ENCODE results near the gene GPR35.

Gene GPR35

GRCh38 chr2:240646900-240647502, 21.7 kb downstream of the GPR35 start:
- Histone ChIP-seq H3K9me3 (ENCODE audit: control insufficient read depth, insufficient read depth, low read length) (peaks cover 6% of the 10 kb centered on the region; the same call in 1 of the 2 replicates), H3K9me2 (replicated peaks; ENCODE audit: control insufficient read depth, low read length) (no peaks in the 10 kb centered on the region), H3K27me3 (ENCODE audit: control insufficient read depth, low read length) (peaks cover 9% of the 10 kb centered on the region; the same call in 1 of the 2 replicates), H3K4me3 (ENCODE audit: low read length) (no peak overlapping the region), H3K4me2 (ENCODE audit: low read length) (no peak overlapping the region), H3K79me2 (ENCODE audit: control insufficient read depth, low read length) (no peaks in the 10 kb centered on the region), H3K27ac (ENCODE audit: low read depth, low read length) (no peak overlapping the region), H3K4me1 (ENCODE audit: control insufficient read depth, low read length) (no peaks in the 10 kb centered on the region), H3F3A (ENCODE audit: control insufficient read depth, insufficient read depth) (no peaks in the 10 kb centered on the region), H3K36me3 (ENCODE audit: control insufficient read depth, low read length) (no peaks in the 10 kb centered on the region), H4K20me1 (ENCODE audit: control insufficient read depth, insufficient read depth, low read depth, low read length) (no peaks in the 10 kb centered on the region)
- TF ChIP-seq CTCF (IDR thresholded peaks at IDR 0.05; ENCODE audit: low read depth, low read length, poor library complexity, severe bottlenecking) (no peak), EZH2phosphoT487 (IDR thresholded peaks at IDR 0.05; ENCODE audit: borderline replicate concordance, low read length) (no peak)

DNA sequence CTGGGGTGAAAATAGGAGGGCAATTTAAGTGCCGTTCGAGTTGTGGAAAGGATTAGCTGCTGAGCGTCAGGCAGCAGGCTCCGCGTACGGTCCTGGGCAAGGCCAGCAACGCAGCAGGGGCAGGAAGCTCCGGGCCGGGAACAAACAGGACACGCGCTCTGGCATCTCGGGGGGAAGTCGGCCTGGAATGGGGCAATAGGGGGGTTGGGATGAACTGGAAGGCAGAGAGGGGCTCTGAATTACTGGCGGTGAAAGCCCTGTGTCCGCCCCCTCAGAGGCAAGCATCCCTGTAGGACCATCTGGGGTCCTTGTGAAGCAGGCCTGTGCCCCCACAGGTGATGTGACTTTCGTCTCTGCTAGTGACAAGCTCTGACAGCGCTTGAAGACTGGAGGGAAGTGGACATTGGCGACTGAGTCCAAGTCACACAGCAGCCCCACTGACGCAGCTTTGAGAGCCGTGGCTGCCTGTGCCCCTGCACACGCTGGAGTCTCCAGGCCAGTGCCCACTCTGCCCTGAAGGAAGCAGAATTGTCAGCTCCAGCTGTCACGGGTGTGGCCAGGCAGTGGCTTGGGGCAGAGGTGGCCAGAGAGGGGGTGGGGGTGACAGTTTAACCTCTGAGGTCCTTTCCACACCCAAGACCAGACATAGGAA, 22.3 kb downstream of the GPR35 start:
- Histone ChIP-seq H3K27ac (ENCODE audit: low read depth, low read length) (no peak overlapping the region), H3K9me2 (replicated peaks; ENCODE audit: control insufficient read depth, low read length) (no peaks in the 10 kb centered on the region), H3K4me3 (ENCODE audit: low read length) (no peak overlapping the region), H3F3A (ENCODE audit: control insufficient read depth, insufficient read depth) (no peaks in the 10 kb centered on the region), H3K36me3 (ENCODE audit: control insufficient read depth, low read length) (no peaks in the 10 kb centered on the region), H3K4me2 (ENCODE audit: low read length) (no peak overlapping the region), H4K20me1 (ENCODE audit: control insufficient read depth, insufficient read depth, low read depth, low read length) (no peaks in the 10 kb centered on the region), H3K9me3 (ENCODE audit: control insufficient read depth, insufficient read depth, low read length) (no peaks in the 10 kb centered on the region; the same call in 1 of the 2 replicates), H3K79me2 (ENCODE audit: control insufficient read depth, low read length) (no peaks in the 10 kb centered on the region), H3K27me3 (ENCODE audit: control insufficient read depth, low read length) (peaks cover 9% of the 10 kb centered on the region; the same call in 1 of the 2 replicates), H3K4me1 (ENCODE audit: control insufficient read depth, low read length) (no peaks in the 10 kb centered on the region)
- no peak for TF ChIP-seq CTCF (IDR thresholded peaks at IDR 0.05; ENCODE audit: low read depth, low read length, poor library complexity, severe bottlenecking)
- TF ChIP-seq EZH2phosphoT487 (IDR thresholded peaks at IDR 0.05; ENCODE audit: borderline replicate concordance, low read length) = no peak

DNA sequence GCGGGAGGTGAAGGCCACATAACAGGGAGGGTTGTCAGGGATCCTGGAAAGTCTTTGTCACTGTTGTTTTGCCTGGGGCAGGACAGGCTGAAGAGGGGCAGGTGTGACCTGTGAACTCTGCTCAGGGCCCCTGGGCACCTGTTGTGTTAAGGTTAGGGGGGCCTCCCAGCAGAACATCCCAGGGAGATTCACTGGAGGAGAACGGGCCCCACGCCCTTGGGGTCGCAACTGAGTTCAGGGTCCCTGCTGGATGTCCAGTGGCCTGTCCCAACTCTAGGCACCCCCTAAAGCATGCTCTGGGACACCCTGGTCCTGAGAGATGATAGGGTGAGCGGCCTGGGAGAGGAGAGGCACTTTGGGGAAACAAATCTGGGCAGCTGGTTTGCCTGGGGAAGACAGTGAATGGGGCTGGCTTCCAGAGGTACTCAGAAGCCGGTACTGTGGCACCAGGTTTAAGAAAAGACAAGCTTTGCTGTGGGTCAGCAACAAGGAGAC, 22.9 kb downstream of the GPR35 start:
- Histone ChIP-seq H3K9me2 (replicated peaks; ENCODE audit: control insufficient read depth, low read length) (no peaks in the 10 kb centered on the region), H3K36me3 (ENCODE audit: control insufficient read depth, low read length) (no peaks in the 10 kb centered on the region), H3K79me2 (ENCODE audit: control insufficient read depth, low read length) (no peaks in the 10 kb centered on the region), H3K4me2 (ENCODE audit: low read length) (no peak overlapping the region), H4K20me1 (ENCODE audit: control insufficient read depth, insufficient read depth, low read depth, low read length) (no peaks in the 10 kb centered on the region), H3K4me1 (ENCODE audit: control insufficient read depth, low read length) (no peaks in the 10 kb centered on the region), H3K9me3 (ENCODE audit: control insufficient read depth, insufficient read depth, low read length) (no peaks in the 10 kb centered on the region), H3K27ac (ENCODE audit: low read depth, low read length) (no peak overlapping the region), H3K27me3 (ENCODE audit: control insufficient read depth, low read length) (peaks cover 9% of the 10 kb centered on the region; the same call in 1 of the 2 replicates), H3K4me3 (ENCODE audit: low read length) (no peak overlapping the region), H3F3A (ENCODE audit: control insufficient read depth, insufficient read depth) (no peaks in the 10 kb centered on the region)
- no peak for TF ChIP-seq EZH2phosphoT487 (IDR thresholded peaks at IDR 0.05; ENCODE audit: borderline replicate concordance, low read length)

All from DOHH2 (cell line).